ENCODE measurements around the gene DCAF5.

GRCh38 chr14:69132513-69133181, 20.3 kb downstream of the DCAF5 start:
- TF ChIP-seq CTCF (IDR thresholded peaks at IDR 0.05) (no peak), POLR2AphosphoS5 (IDR thresholded peaks at IDR 0.05) (no peak), POLR2A (IDR thresholded peaks at IDR 0.05) (no peak)
